H1 (cell line): ENCODE measurements around the gene BAG1. TPM values are rescaled to one million over a fixed set of nuclear protein-coding genes. Genes with fewer than 3 reads are reported as not detected.
A peak's percentile ranks its signal among the peaks of the same experiment; 100 is the strongest.

ENCODE experiments used
- CHD7 ChIP-seq: fragments of 300-600 bp; sonication (generic); IDR thresholded peaks from 2 replicates; pipeline ENCODE4 v1.7.1; 2012; ENCODE audit warnings: low read length, moderate library complexity, mild to moderate bottlenecking, inconsistent platforms; ENCODE audit not compliant: insufficient replicate concordance
- RAD21 ChIP-seq, 2 experiments: IDR thresholded peaks in 1 of 2; conservative IDR thresholded peaks in 1 of 2; 2 replicates each; pipeline ENCODE4 v1.6.1; 2011; ENCODE audit warnings: low read depth in 2 of 2, low read length in 2 of 2, improper control_type of control experiment in 1 of 2, inconsistent platforms in 1 of 2, mild to moderate bottlenecking in 1 of 2, moderate library complexity in 1 of 2
- SUZ12 ChIP-seq: fragments of 200-600 bp; sonication (generic); IDR thresholded peaks from 2 replicates; pipeline ENCODE4 v1.6.1; 2012; ENCODE audit warnings: mild to moderate bottlenecking, inconsistent platforms, low read length, moderate library complexity, mixed read lengths
- polyA plus RNA-seq, 7 experiments: library from polyadenylated mRNA; depleted of rRNA in 3 of 7; stranded (reverse) in 5 of 7; unstranded in 2 of 7; fragments of >200 nt in 5 of 7; fragments of 200-250 nt in 2 of 7; gene quantifications; 1 replicate in 5 of 7; 2 replicates in 1 of 7; 4 replicates in 1 of 7; pipeline versions ENCODE4 v1.2.1 to v1.2.3, GENCODE V29; 2011 to 2013; ENCODE audit warnings: missing spikeins in 2 of 7, mixed read lengths in 2 of 7
- total RNA-seq: library from RNA; stranded (reverse); fragmentation: NEBNext Ultra II Directional; extraction: Animal tissue kit (Norgen Biotek cat#: 25700); gene quantifications from 2 replicates; pipeline ENCODE4 v1.2.1, GENCODE V29; 2021

BAG1 gene
- total and polyA plus RNA-seq, 2 of the 8 experiments (the other 6 are each of a cell fraction or from before 2014, with no cell fraction given) = 14.7 to 59.8 TPM

- TF ChIP-seq CHD7 = no peak
- peak; percentile 74 to 78 for TF ChIP-seq RAD21 (IDR thresholded peaks at IDR 0.05 in 1 of 2, conservative IDR thresholded peaks at IDR 0.05 in 1 of 2; ENCODE audit: low read depth in 2 of 2, low read length in 2 of 2)
- TF ChIP-seq SUZ12 = no peak
These were observed 39.0 kb downstream of the BAG1 start (continued) for GRCh38 chr9:33225319-33226147.
